Stimulated activated CD4-positive, alpha-beta T cell treated with anti-CD3 and anti-CD28 coated beads, Interleukin-2, amount 100 ng/mL, for 48 hours (primary cell): ENCODE data around the gene DDX31.

Experiments
- DNase-seq, 2 donors: peaks; one replicate each; pipeline ENCODE4 v3.0.0-alpha.2; 2020

Gene DDX31

DNA sequence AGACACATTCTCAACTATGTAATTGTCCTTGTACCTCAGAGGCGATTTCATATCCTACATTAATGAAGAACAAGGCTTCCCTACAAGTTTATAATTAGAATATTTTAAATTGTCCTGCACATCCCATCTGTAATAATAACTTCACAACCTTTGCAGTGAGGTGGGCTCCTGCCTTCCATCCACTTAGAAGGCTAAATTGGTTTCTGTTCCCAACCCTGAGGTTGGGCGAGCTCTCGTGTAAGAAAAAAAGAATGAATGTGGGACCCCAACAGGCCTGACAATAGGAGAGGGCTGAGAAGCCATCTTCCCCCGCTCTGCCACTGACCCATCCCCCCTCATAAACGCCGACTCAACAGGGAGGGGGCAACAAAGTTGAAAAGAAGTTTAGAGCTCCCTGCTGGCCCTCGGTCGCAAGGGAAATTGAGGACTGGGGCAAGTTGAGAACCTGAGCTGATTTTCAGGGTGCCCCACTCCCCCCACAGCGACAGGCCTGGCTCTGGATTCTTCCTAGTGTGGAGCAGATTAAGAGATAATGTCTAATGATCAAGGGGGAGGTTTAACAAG is 78.0 kb downstream of the DDX31 start:
- no peak for DNase-seq

DNA sequence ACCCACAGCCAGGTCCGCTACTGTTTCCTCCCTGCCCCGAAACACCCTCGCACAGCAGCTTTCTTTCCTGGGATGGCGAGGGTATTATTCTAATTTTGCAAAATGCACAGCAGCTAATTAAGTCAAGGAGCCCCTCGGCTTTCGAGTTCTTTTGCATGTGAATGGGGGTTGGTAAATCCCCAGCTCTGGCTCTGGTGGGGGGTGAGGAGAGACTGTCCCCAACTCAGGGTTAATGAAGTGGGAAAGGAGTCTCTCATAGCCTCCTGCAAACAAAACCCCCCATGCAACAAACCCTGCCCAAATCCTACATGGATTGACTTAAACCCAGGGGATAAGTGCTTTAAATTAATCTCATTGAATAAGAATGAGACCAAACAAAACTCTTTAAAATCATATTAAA is 78.5 kb downstream of the DDX31 start:
- no peak for DNase-seq

DNA sequence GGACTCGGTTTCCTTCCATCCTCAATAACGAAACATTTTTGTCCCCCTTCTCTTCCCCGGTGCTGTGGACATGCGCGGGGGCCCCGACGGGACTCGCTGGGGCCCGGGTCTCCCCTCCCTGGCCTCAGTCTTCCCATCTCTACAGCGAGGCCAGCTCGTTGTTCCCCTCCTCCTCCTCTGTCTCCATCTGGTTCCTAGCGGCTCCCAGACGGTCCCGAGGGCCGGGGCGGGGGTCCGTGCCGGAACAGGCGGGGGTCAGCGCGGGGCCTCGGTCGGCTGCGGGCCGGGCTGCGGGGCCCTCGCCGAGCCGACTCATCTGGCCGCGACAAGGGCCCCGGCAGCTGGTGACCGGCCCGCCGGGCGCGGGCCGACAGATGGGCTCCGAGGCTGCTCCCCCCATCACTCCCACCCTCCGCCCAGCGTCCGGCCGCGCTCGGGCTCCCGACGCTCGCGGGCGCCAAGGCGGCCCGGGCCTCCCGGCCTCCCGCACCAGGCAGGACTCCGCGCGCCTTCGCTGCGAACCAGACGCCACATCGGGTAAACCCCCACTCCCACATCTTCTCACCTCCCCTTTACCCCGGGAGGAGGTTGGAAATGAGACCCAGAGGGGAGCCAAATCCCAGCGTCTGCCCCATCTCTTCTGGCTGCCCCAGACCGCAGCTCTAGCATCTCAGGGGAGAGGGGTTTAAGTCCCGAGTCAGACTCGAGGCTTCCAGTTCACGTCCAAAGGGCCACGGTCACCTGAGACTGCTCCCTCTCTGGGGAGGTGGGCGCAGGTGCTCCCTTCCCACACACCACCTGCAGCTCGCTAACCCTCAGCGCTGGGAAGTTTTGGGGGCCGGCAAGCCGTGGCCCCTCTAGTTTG is 79.2 kb downstream of the DDX31 start:
- DNase-seq, result no peak

DNA sequence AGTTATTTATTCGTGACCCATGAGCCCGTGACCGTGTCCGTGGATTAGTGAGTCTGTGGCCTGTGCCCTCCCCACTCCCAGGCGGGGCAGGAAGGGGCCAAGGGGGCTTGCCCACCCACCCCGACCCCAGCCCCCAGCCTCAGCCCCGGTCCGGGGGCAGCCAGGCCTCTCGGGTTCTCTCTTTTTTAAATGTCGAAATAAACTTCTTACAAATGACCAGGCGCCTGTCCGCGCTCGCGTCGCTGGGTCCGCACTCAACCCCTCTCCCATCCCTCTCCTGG is 79.8 kb downstream of the DDX31 start:
- DNase-seq, result no peak

DNA sequence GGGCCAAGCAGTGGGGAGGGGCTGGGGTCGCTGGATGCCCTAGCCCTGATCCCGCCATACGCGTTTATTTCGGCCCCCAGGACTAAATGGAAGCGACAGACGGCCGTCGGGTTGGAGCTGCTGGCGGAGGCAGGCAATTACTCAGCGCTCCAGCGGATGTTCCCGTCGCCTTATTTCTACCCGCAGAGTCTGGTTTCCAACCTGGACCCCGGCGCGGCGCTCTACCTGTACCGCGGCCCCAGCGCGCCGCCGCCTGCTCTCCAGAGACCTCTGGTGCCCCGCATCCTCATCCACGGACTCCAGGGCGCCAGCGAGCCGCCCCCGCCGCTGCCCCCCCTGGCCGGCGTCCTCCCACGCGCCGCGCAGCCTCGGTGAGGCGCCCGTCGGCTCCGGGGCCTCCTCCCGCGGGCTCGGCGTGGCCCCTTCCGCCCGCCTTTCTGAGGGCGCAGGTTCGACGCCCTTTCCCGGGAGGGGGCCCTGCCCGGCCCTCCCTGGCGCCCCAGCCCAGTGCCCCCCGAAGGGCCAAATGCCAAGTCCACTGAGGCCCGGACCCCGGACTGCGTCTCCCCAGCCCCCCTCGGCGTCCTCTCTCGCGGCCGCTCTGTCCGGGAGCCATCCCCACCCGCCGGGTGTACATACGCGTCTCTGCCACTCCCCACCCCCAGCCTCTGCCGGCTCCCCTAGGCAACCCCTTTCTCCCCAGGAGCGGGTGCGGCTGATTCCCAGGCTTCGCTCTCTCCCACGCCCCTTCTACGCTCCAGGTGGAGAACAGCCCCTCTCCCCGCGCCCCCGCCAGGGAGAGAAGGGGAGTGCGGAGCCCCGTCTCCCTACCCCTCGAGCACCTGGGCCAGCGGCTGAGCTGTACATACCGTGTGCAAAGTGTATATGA is 80.4 kb downstream of the DDX31 start:
- no peak for DNase-seq

DNA sequence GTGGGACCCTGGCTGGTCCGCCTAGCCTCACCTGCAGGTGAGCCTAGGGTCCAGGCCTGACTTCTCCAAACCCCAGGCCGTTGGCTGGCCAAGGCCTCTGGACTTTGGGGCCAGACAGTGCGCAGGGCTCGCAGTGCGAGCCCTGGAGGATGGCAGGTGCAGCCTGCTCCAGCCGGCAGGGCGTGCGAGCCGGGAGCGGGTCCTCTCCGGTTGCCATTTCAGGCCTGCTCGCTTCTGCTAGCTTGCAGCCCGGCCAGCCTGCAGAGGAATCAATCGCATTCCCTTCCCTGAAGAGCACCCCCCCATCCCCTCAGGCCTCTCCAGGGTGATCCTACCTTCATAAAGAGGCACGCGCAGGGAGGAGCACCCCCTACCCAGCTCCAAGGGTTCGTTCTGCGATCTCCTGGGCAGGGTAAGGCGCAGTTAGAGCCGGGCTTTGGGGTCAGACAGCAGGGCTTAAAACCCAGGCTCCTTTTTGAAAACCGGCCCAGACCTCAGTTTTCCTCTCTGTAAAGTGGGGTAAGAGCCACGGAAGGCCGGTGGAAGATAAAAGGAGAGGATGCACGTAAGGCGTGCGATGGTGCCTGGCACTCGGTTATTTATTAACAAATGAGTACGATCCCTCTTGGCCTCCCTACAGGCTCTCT is 81.2 kb downstream of the DDX31 start:
- no peak for DNase-seq

DNA sequence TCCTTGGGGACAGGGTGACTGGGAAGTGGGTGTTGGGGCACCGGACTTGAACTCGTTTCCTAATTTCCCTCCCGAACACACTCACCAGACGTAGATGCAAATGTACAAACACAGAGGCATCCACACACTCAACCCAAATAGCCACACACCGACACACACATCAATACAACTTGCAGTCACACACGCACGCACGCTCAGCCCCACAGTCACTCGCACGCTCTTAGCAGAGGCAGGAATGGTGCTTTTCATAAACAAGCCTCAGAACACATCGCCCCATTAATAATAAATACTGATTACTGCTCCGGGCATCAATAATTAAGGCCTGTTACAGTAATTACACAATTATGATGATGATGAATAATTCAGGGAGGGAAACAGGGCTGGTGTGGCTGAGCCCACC is 81.7 kb downstream of the DDX31 start:
- DNase-seq, result no peak

DNA sequence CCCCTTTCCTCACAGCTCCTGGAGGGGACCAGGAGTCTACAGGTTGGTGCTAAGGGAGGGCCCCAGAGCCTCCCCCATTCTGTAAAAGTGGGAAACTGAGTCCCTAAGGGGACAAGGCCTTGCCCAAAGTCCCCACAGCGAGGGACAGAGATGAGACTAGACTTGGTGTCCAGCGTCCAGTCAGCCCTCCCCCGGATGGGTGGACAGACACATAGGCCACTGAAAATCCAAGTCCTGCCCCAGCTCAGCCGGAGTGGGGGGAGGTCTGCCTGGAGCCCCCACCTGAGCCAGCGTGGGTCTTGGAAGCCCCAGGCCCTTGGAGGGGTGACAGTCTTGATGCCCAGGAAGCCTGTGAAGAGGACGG is 82.2 kb downstream of the DDX31 start:
- no peak for DNase-seq

DNA sequence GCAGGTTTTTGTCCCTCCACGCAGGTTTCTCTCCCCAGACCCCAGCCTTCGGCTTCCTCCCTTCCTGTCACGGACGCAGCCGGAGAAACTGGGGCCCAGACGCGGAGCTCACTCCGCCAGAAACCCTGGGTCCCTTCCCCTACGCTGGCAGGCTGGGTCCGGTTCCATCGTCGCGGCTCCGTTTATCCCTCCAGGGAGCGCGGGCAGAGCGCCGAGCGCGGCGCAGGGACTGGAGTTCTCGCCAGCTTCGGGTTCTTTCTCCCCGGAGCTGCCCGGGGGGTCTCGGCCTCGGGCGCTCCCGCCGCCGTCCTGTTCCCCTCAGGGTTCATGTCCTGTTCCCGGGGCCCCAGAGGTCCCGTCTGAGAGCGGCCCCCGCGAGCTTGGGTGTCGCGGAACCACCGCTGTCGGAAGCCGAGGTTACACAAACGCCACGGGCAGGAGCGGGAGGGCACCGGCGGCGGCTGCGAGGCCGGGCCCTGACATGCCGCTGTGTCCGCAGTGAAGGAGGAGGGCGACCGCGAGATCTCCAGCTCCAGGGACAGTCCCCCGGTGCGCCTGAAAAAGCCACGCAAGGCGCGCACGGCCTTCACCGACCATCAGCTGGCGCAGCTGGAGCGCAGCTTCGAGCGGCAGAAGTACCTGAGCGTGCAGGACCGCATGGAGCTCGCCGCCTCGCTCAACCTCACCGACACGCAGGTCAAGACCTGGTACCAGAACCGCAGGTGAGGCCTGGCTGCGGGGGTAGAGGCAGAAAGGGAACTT is 82.8 kb downstream of the DDX31 start:
- DNase-seq, result no peak

DNA sequence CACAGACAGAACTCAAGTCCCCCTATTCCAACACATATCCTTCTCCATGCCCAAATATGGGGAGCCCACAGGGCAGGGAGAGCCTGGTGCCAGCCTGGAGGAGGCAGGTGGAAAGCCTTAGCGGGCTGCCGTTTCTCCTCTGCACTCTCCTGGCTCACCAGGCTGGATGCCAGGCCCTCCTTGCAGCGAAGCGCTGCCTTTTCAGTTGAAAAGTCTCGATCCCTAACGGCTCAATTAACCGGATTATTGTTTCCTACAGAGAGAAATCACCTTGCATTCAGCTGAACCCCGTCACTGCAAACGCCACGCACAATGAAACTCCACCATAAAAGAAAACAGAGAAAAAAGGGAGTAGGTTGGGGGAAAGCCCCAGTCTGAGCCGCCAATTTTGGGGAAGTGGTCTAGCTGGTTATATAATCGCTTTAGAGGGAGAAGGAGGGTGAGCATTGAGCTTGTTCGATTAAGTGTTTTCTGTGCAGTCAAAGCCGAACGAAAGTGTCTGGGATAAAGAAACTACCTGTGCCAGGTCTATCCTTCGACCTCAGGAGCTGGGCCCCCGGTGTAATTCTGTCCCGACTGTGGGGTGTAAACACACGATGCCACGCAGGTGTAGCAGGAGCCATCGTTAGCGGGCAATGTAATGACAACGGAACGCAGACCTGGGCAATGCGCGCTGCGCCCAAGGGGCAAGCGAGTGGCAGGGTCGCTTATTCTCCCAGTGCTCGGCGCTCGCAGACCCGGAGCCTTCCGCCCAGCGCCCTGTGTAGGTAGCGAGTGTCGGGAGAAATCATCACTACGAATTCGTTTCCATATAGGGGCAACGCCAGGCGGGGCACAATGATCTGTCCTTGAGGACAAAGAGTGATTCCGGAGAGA is 83.6 kb downstream of the DDX31 start:
- DNase-seq, result no peak

DNA sequence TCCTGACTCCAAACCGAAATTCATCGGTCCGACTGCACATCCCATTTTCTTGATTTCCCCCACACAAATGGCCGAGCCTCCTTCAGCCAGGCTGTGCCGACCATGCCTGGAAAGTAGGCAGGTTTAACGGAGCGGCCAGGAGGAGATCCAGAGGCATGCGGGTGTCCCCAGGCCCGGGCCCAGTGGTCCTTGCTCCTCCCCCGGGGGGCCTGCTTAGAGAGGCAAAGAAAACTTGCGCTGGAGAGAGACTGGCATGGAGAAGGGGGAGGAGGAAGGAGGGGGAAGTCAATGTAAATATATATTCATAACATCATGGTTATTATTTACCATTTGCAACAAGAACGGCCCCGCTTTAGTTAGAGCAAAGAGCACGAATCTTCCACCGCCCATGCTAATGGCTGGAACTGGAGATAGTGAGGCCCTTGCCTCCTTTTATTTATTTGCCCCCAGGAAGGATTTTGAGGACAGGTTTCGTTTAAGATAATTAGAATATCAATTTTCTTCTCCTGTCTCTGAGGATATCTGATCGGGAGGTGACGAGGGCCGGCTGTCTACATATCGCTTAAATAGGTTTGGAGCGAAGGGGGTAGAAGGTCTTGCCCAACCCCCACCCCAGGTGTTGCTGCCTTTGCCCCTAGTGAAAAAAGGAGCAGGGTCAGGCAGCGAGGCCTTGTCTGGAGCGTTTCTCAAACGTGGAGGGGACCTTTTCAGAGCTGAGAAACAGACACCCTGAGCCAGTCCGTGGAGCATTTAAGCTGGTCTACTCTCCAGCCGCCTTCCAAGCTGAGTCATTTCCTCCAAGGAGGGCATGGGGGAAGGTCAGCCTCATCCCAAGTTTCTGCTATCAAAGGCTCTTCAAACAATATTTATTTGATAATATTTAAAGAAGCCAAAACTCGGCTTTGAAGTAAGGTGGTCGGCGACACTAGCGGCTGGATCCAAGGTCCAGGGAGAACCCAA is 84.9 kb downstream of the DDX31 start:
- DNase-seq, result no peak

DNA sequence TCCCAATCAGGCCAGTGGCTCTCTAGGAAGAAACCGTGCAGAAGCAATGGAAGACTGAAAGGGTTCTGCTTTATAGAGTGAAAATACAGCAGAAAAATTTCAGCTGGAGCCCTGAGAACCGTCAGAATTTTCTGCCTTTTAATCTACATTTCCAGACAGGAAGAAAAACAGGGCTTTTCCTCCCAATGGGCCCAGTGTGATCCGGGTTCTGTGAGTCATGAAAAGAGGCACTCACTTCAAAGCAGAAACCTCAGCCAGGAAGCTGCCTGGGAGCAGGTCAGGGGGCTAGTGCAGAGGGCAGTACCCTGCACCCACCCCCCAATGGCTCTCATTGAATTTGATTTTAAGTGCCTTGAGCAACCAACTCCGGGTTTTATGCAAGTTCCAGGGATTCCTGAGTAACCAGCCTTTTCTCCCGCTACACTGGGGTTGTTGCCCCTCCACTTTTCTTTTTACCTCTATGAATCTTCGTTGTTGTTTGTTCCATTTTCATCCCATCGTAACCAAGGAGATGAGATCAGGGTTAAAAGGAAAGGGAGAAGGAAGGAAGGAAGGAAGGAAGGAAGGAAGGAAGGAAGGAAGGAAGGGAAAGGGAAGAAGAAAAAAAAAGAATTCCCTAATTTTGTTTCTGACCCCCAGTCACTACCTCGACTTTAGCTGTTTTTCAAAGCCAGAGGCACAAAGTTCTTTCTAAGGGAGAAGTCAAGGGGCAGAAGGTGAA is 86.0 kb downstream of the DDX31 start:
- DNase-seq, result no peak

DNA sequence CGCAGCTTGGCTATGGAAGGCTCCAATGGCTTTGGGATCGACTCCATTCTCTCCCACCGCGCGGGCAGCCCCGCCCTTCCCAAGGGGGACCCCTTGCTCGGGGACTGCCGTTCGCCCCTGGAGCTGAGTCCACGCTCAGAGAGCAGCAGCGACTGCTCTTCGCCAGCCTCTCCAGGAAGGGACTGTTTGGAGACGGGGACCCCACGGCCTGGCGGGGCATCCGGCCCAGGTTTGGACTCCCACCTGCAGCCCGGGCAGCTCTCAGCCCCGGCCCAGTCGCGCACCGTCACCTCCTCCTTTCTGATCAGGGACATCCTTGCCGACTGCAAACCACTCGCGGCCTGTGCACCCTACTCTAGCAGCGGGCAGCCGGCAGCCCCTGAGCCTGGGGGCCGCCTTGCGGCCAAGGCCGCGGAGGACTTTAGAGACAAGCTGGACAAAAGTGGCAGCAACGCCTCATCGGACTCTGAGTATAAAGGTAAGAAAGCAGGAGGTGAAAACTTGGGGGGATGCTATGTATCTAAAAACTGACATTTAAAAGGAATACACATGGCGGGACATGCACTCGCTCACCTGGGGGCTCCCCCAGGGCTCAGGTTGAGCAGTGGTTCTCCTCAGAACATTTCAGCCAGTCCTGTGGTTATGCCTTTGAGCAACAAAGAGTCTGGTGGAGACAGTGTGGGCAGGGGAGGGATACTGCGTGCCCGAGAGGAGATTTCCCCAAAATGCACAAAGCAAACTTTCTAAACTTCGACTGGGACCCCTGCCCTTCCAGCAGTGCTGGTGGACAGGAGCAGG is 86.8 kb downstream of the DDX31 start:
- DNase-seq, result no peak

DNA sequence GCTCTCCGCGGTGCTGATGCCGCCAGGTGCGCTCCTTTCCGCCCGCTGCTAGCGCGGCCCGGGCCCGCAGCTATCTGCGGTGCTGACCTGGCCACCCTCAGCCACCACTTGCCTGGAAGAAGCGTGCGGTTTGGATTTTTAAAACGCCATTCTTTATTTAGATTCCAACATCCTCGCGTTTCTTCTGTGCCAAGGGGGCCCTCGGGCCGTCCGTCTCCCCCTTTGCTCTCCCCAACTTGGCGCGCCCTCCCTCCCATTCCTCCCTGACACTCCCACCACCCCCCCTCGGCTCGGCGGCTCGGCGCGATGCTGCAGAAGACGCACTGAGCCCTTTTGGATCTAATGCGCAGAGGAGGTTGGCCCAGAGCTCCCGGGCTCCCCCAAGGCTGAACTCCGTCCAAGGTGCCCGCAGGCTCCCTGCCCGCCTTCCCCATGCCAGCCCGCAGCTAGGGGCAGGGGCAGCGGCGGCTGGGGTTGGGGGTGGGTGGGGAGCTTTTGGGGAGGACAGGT is 87.5 kb downstream of the DDX31 start, which contains the start of gene BARHL1:
Gene BARHL1 (plus strand): TSS at position 331 of the 510 bp plus-strand sequence. CDS start 192 bp downstream, outside the sequence.
- no peak for DNase-seq

DNA sequence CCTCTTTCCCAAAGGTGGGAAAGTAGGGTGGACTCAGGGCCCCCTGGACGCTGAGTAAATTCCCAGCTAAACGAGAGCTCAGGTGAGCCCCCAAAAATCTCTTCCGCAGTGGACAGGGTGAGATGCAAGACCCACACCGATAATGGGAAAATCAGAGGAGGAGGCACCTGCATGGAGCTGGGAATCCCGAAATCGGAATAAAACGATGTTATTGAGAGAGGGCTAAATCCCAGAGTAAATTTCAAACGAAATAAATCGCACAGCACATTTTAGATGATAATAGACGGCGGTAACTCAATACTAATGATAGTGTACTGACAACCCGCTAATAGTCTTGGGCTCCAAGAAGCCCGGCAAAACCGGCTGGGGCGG is 90.4 kb downstream of the DDX31 start:
- DNase-seq, result no peak

DNA sequence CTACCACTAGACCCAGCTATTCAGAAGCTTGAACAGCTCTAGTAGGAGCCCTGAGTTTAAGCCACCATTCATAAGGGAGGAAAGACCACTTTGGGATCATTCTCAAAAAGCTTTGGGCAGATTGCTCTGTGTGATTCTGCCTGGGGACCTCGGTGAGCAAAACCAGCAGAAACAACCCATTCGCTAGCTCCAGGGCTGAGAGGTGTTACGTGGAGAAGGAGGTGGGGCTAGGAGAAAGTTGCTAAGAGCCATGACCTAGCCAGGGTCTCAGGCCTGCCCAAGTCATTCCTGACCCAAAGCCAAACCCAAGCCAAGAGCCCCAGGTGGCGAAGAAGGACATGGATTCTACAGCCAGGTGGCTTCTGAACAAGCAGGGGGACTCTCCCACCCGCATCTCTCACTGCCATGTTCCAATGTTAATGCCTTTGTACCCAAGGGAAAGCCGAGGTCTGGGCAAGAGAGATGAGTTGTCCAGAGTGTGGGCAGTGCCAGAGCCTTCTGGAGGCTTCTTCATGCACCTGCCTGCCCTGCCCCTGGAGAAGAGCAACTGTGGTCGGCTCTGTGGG is 91.3 kb downstream of the DDX31 start:
- no peak for DNase-seq

DNA sequence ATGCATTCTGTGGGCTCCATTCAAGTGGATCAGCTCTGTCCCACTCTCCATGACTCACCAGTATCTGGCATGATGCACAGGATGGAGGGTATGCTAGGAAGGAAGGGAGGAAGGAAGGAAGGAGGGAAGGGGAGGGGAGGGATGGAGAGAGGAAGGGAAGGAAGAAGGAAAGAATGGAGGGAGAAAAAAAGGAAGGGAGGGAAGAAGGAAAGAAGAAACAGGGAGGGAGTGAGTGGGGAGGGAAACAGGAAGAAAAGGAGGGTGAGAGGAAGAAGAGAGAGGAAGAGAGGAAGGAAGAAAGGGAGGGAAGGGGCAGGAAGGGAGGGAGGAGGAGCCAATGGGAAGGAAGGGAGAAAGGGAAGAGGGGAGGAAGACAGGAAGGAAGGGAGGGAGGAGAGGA is 92.7 kb downstream of the DDX31 start:
- no peak for DNase-seq

DNA sequence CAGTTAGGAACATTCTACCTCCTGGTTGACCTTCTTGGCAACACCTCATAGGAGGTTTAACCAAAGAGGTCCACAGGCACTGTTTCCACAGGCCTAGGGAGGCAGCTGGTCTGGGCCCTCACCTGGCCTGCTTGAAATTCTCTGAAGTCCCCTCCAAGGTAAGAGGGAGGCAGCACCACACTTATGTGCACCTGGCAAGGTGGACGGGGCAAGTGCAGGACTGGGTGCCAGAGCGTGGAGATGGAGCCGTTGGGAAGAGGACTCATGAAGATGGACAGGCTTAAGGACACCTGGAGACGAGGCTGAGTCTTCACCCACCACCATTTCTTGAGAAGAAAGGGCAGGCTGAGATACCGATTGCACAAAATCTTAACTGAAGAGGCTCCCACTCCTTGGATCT is 94.0 kb downstream of the DDX31 start:
- DNase-seq, result no peak
